Nephron progenitor cell (in vitro differentiated cells): ENCODE results near the gene RNF103.

Experiments used
- DNase-seq: peaks from one replicate; pipeline ENCODE4 v3.0.0; 2021
- H3K27ac Mint-ChIP-seq: 2 replicates; pipeline ENCODE4 v1.8.0; 2021; ENCODE audit warnings: mild to moderate bottlenecking, moderate library complexity, mixed read lengths
- H3K27me3 Mint-ChIP-seq: 2 replicates; pipeline ENCODE4 v1.8.0; 2021; ENCODE audit warnings: mild to moderate bottlenecking, low read depth, mixed read lengths; ENCODE audit not compliant: poor library complexity
- H3K36me3 Mint-ChIP-seq: 2 replicates; pipeline ENCODE4 v1.8.0; 2021; ENCODE audit warnings: low read depth, mixed read lengths
- H3K4me1 Mint-ChIP-seq: 2 replicates; pipeline ENCODE4 v1.8.0; 2021; ENCODE audit warnings: mixed read lengths
- H3K4me3 Mint-ChIP-seq: 2 replicates; pipeline ENCODE4 v1.8.0; 2021; ENCODE audit warnings: mild to moderate bottlenecking, moderate library complexity, mixed read lengths
- H3K9me3 Mint-ChIP-seq: 2 replicates; pipeline ENCODE4 v1.8.0; 2021; ENCODE audit warnings: mild to moderate bottlenecking, moderate library complexity, mixed read lengths
- CTCF ChIP-seq: fragments of 200-600 bp; sonication (generic); IDR thresholded peaks from 2 replicates; pipeline ENCODE4 v1.5.0; 2021; ENCODE audit warnings: antibody characterized with exemption

The RNF103 gene

GRCh38 chr2:86562485-86562921, 61.2 kb downstream of the RNF103 start:
- DNase-seq, result no peak
- TF ChIP-seq CTCF, result no peak
- Mint-ChIP-seq H3K27me3 (peaks cover 8% of the 10 kb centered on the region), H3K4me1 (peaks cover 24% of the 10 kb centered on the region), H3K36me3 (no peaks in the 10 kb centered on the region), H3K9me3 (peaks cover 23% of the 10 kb centered on the region), H3K4me3 (peak overlapping the region; percentile 94), H3K27ac (peak overlapping the region; percentile 100)

- no peaks in the 10 kb centered on the region for H3K36me3 Mint-ChIP-seq
- no peak for TF ChIP-seq CTCF
- H3K27me3 Mint-ChIP-seq, result no peaks in the 10 kb centered on the region
Observed at GRCh38 chr2:86557836-86558235, 65.8 kb downstream of the RNF103 start.

GRCh38 chr2:86556508-86556907, 67.2 kb downstream of the RNF103 start:
- Mint-ChIP-seq H3K4me1 (peaks cover 4% of the 10 kb centered on the region), H3K36me3 (no peaks in the 10 kb centered on the region), H3K27ac (no peak overlapping the region), H3K27me3 (no peaks in the 10 kb centered on the region), H3K9me3 (peaks cover 43% of the 10 kb centered on the region), H3K4me3 (no peak overlapping the region)
- no peak for DNase-seq
- no peak for TF ChIP-seq CTCF

More at GRCh38 chr2:86557836-86558235, 65.8 kb downstream of the RNF103 start:
- Mint-ChIP-seq H3K27ac (no peak overlapping the region), H3K9me3 (peaks cover 30% of the 10 kb centered on the region), H3K4me1 (peaks cover 17% of the 10 kb centered on the region), H3K4me3 (no peak overlapping the region)
- DNase-seq, result no peak
